Measurements from ENCODE around the gene AMOTL2. TPM values are rescaled to one million over a fixed set of nuclear protein-coding genes. Genes with fewer than 3 reads are reported as not detected.

The AMOTL2 gene
- polyA plus RNA-seq, 1 donor (not counting 4 experiments of a cell fraction or from before 2014, with no cell fraction given): 39.8 TPM

- Histone ChIP-seq H3K9ac (ENCODE audit: control insufficient read depth, extremely low read depth, insufficient read depth, low read length) (no peak overlapping the region), H3K27ac (ENCODE audit: control insufficient read depth, insufficient read depth, low read length) (peak overlapping the region; percentile 90), H3K4me1 (ENCODE audit: control insufficient read depth, extremely low read depth, insufficient read depth, low read length) (peaks cover 57% of the 10 kb centered on the region), H3K79me2 (ENCODE audit: control insufficient read depth, insufficient read depth, low read length) (no peaks in the 10 kb centered on the region), H3K27me3 (ENCODE audit: control insufficient read depth, extremely low read depth, insufficient read depth, low read length) (no peaks in the 10 kb centered on the region), H3K4me2 (ENCODE audit: control insufficient read depth, extremely low read depth, insufficient read depth, low read depth, low read length) (no peak overlapping the region), H3K36me3 (ENCODE audit: control insufficient read depth in 2 of 2, extremely low read depth in 1 of 2, insufficient read depth in 2 of 2, low read length in 2 of 2) (no peaks in the 10 kb centered on the region), H3K9me1 (ENCODE audit: control insufficient read depth, extremely low read depth, insufficient read depth, low read length) (no peaks in the 10 kb centered on the region), H2AFZ (ENCODE audit: control insufficient read depth, low read length) (no peak overlapping the region), H3K9me3 (ENCODE audit: control insufficient read depth, low read depth, low read length) (no peaks in the 10 kb centered on the region), H4K20me1 (ENCODE audit: control insufficient read depth, extremely low read depth, insufficient read depth, low read length) (no peaks in the 10 kb centered on the region), H3K4me3 (ENCODE audit: control insufficient read depth in 2 of 3, extremely low read depth in 1 of 3, insufficient read depth in 2 of 3, low read depth in 1 of 3, low read length in 3 of 3) (no peak overlapping the region)
- TF ChIP-seq EZH2 (IDR thresholded peaks at IDR 0.05; ENCODE audit: low read length) (no peak), CTCF (optimal IDR thresholded peaks at IDR 0.05 in 1 of 3, IDR thresholded peaks at IDR 0.05 in 1 of 3, conservative IDR thresholded peaks at IDR 0.05 in 1 of 3; ENCODE audit: extremely low read depth in 1 of 3, insufficient read depth in 2 of 3, low read length in 3 of 3) (no peak)
- DNase-seq (ENCODE audit: low read depth, low spot score) (no peak), FAIRE-seq (peak; percentile 62)
- dilution Hi-C loops (cut with MboI; ENCODE audit: extremely low pct_ligation_motif_present, low sequenced_read_pairs): no loop called here
Measured at GRCh38 chr3:134311265-134311664, 63.0 kb downstream of the AMOTL2 start.

- H2AFZ ChIP-seq (ENCODE audit: control insufficient read depth, low read length): no peak overlapping the region
- H4K20me1 ChIP-seq (ENCODE audit: control insufficient read depth, extremely low read depth, insufficient read depth, low read length): no peaks in the 10 kb centered on the region
- no peaks in the 10 kb centered on the region for H3K36me3 ChIP-seq (ENCODE audit: control insufficient read depth in 2 of 2, extremely low read depth in 1 of 2, insufficient read depth in 2 of 2, low read length in 2 of 2)
- no peak overlapping the region for H3K4me3 ChIP-seq (ENCODE audit: control insufficient read depth in 2 of 3, extremely low read depth in 1 of 3, insufficient read depth in 2 of 3, low read depth in 1 of 3, low read length in 3 of 3)
- no peak overlapping the region for H3K4me2 ChIP-seq (ENCODE audit: control insufficient read depth, extremely low read depth, insufficient read depth, low read depth, low read length)
- no peak for FAIRE-seq
- dilution Hi-C loops (cut with MboI; ENCODE audit: extremely low pct_ligation_motif_present, low sequenced_read_pairs): no loop called here
- H3K4me1 ChIP-seq (ENCODE audit: control insufficient read depth, extremely low read depth, insufficient read depth, low read length): peaks cover 46% of the 10 kb centered on the region
- H3K27ac ChIP-seq (ENCODE audit: control insufficient read depth, insufficient read depth, low read length): no peak overlapping the region
- H3K9me1 ChIP-seq (ENCODE audit: control insufficient read depth, extremely low read depth, insufficient read depth, low read length): no peaks in the 10 kb centered on the region
- H3K9ac ChIP-seq (ENCODE audit: control insufficient read depth, extremely low read depth, insufficient read depth, low read length): no peak overlapping the region
- H3K79me2 ChIP-seq (ENCODE audit: control insufficient read depth, insufficient read depth, low read length): no peaks in the 10 kb centered on the region
- H3K9me3 ChIP-seq (ENCODE audit: control insufficient read depth, low read depth, low read length): no peaks in the 10 kb centered on the region
- no peak for DNase-seq (ENCODE audit: low read depth, low spot score)
- no peaks in the 10 kb centered on the region for H3K27me3 ChIP-seq (ENCODE audit: control insufficient read depth, extremely low read depth, insufficient read depth, low read length)
- TF ChIP-seq CTCF (optimal IDR thresholded peaks at IDR 0.05 in 1 of 3, IDR thresholded peaks at IDR 0.05 in 1 of 3, conservative IDR thresholded peaks at IDR 0.05 in 1 of 3; ENCODE audit: extremely low read depth in 1 of 3, insufficient read depth in 2 of 3, low read length in 3 of 3) (no peak), EZH2 (IDR thresholded peaks at IDR 0.05; ENCODE audit: low read length) (no peak)
Measured at GRCh38 chr3:134309987-134310700, 64.1 kb downstream of the AMOTL2 start.

Measured in keratinocyte (primary cell).